Islet of Langerhans (tissue), 1 donor: ENCODE measurements around the gene DMTF1.
"Not testable (repeated sequence)": the region's sequence is repeated elsewhere in the genome, so short reads cannot be mapped to it uniquely, and the experiment has no call there.

ENCODE experiments used
- FAIRE-seq: peaks from one replicate; lab custom pipeline; 2011; peaks lifted over from hg19 to GRCh38; lab: Jason Lieb, UNC

Gene DMTF1

DNA sequence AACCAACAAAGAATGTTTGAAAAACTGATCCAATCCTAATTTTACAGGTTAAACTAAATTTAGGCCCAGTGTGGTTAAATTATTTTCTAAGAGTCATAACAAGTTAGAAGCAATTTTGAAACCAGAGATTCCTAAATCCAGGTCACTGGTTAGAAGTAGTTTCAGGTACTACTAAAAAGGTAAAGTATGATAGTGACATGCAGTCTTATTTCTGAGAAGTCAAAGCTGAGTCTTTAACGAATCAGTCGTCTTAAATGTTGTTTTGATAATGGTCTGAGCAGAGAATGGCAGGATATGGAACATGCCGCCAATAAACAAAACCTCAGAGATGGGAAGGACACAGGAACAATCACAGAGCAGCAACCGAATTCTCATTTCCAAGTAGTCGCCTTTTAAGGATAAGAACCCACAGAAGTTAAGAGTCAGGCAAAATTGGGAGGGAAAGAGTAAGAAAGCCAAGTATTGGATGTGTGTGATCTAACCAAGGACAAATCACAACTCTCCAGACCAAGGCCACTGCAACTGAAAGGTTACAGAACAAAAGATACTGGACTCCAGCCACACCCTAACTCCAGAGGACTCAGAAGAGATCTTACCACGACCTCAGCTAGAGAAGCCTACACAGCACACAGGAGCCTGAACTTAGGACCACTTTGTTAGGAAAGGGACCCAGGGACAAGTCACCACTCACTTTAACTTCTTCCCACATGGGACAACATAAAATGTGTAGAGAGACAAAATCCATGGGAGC is 47.6 kb downstream of the DMTF1 start:
- no peak for FAIRE-seq

DNA sequence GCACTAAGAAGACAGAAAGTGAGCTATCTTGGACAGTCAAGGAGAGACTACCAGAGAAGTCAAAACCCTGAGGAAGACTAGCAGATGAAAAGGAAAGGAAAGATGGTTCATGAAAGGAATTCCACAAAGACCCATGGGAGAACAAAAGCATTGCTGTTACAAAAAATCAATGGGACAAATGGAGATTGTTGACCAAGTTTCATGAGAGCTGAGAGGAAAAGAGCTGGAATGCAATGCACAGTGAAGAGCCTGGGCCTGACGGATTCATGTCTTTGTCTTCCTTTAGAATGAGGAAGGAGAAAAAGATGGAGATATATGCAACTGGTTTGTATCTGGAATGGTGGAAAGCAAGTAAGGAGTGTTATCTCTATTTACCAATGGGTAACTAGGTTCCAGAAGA is 50.0 kb downstream of the DMTF1 start:
- no peak for FAIRE-seq

DNA sequence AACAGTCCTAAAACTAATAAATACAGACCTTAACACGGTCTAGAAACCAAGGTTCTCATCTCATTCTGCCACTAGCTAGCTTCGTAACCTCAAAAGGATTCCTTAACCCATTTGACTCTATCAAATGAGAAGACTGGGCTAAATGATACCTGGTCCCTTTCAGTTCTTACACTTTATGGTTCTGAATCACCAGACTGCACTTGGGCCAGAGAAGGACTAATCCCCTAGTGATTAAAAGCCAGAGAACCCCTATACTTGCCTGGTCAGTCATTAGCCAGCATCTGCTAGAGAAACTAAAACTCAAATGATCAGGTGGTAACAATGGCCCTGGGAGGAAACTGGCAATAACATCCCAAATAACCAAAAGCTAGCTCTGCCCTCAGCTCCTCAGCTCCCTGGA is 50.5 kb downstream of the DMTF1 start:
- FAIRE-seq = no peak

GRCh38 chr7:87203929-87204328 is 51.7 kb downstream of the DMTF1 start:
- not testable (repeated sequence) for FAIRE-seq

GRCh38 chr7:87204933-87205332 is 52.7 kb downstream of the DMTF1 start:
- no peak for FAIRE-seq

DNA sequence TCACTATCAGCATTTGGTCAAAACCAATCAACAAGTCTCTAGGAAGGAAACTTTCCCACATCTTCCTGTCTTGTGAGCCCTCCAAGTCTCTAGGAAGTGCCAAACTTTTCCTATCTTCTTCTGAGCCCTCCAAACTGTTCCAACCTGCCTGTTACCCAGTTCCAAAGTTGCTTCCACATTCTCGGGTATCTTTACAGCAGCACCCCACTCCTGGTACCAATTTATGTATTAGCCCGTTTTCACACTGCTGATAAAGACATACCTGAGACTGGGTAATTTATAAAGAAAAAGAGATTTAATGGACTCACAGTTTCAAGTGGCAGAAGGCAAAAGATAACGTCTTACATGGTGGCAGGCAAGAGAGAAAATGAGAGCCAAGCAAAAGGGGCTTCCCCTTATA is 53.4 kb downstream of the DMTF1 start:
- FAIRE-seq = not testable (repeated sequence)

- FAIRE-seq = no peak
These were observed 54.1 kb downstream of the DMTF1 start for GRCh38 chr7:87206361-87206760.

- FAIRE-seq = no peak
These were observed 57.2 kb downstream of the DMTF1 start for GRCh38 chr7:87209295-87209924.

DNA sequence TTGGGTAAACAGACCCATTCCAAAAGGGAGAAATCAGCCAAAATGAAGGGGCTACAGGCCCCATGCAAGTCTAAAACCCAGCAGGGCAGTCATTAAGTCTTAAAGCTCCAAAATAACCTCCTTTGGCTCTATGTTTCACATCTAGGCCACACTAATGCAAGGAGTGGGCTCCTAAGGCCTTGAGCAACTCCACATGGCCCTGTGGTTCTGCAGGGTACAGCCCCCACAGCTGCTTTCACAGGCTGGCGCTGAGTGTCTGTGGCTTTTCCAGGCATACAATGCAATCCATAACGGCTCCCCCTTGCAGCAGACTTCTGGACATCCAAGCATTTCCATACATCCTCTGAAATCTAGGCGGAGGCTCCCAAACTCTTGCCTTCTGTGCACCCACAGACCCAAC is 58.3 kb downstream of the DMTF1 start:
- no peak for FAIRE-seq

- FAIRE-seq = no peak
These were observed 60.2 kb downstream of the DMTF1 start for GRCh38 chr7:87212498-87212897.

DNA sequence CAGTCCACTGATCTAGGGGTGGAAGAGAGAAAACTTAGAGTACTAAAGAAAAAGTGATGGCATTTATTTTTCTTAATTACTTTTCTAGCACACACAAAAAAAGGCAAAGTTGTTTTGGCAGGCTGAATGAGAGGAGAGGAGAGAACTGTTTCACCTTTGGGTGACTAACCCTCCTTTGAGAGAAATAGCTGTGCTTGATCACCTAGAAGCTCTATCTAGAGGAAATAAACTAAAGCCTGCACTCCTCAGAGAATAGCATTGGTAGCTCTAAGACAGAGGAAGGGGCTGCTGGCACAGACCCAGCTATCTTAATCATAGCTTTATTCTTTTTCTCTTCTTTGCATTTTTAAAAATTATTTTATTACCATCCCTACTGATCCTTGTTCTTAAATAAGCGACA is 61.0 kb downstream of the DMTF1 start:
- FAIRE-seq = no peak

DNA sequence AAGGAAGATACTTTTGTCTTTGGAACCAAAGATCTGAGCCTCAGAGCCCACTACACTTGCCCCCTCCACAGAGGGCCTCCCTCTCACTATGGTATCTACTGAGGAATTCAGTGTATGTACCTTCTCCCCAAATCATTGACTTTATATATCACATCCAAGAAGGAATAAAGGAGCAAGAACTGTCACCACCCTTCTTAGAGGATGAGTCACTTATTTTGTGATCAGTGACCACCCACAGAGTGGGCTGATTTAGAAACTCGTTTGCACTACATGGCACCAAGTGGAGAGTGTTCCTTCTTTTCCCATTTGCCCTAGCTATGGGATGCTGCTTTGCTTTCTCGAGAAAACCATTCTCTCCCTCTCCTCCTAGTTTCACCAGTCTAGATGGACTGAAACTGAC is 61.6 kb downstream of the DMTF1 start:
- no peak for FAIRE-seq

- no peak for FAIRE-seq
These were observed 62.8 kb downstream of the DMTF1 start for GRCh38 chr7:87215046-87215445.

- FAIRE-seq = no peak
These were observed 64.7 kb downstream of the DMTF1 start for GRCh38 chr7:87216701-87217508.

DNA sequence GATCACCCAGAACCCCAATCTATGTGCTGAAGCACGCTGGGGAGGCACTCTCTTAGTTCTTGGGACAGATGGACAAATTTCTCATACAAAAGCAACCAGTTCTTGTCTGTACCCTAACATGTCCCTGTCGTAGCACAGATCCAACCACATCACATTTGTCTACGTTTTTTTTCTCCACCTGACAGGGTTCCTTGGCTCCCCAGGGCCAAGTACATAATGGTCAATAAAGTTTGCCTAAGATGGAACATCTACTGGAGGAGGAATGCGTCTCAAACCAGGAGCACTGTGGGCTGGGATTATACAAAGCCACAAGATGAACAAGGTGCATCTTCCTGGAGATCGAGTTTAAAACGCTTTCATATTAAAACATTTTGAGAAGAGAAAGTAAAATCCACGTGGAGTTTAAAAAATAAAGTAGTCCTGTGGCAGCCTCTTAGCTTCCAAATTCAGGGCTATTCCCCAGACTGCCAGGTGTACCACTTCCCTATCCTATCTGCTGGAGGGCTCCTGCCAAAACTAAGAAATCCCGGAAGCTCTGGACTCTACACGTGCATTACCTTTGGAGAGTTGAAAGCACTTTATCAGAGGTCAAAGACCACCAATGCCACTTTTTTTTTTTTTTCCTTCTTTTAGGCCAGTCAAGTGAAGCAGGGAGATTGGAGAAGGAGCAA is 65.9 kb downstream of the DMTF1 start:
- no peak for FAIRE-seq

DNA sequence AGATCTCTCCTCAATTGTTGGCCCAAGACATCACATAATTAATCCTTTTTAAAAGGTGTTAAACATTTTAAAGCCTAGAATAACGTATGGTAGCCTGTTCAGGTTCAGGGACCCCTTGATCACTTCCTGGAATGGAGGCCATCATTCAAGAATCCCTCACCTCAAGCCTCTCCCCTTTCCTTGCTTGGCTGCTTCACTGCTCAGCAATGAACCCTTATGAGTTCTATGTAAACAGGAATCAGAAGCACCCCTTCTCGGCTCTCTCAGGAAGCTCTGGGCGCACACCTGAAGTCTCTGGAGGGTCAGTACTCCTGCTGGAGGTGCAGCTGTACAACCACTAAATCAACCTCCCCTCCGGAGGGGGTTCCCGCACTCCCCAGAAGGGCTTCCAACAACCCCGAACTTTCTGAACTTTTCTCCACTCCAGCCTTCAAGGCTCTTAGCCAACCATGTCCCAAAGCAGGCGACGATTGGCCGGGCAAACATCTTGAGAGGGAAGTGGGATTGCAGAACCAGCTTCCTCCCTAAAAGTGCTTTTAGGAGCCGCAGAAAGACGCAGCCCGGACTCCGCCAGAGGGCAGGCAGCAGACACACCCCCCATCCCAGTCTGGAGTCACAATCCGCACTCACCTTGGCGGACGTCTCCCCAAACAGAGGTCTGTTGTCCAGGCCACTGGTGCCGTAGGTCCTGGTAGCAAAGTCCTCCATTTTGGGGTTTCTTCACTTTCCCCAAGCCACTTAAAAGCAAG is 66.7 kb downstream of the DMTF1 start:
- no peak for FAIRE-seq

DNA sequence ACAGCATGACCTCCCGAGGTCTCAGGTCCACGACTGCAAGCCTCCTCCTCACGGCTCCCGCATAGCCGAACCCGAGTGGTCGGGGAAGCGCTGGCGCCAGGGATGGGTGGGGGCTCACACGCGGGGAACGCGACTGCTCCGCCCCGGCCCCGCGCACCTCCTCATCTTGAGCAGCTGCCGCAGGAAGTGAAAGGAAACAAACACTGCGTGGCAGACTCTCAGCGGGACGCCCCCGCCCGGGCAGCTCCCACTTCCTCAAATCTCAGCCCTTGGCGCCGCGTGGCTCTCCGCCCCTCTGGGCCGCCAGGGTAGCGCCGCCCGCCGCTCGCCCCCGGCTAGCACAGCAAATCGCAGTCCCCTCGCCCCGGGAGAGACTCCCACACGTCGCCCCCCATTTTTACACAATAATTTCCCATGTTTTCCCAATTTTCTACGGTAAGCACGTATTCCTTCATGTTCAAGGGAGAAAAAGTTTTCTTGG is 67.3 kb downstream of the DMTF1 start, which contains the start of gene TMEM243:
Gene TMEM243, minus strand, starts transcription at position 188 of the 481 bp plus-strand sequence. CDS start 229 bp downstream, outside the sequence.
- no peak for FAIRE-seq

GRCh38 chr7:87220026-87220733 is 67.9 kb downstream of the DMTF1 start:
- FAIRE-seq = no peak

- FAIRE-seq = no peak
These were observed 68.5 kb downstream of the DMTF1 start for GRCh38 chr7:87220734-87221215.

GRCh38 chr7:87223666-87224065 is 71.4 kb downstream of the DMTF1 start:
- no peak for FAIRE-seq

- no peak for FAIRE-seq
These were observed 73.4 kb downstream of the DMTF1 start for GRCh38 chr7:87225696-87226095.
